CMK (cell line): ENCODE results near the gene RPL19.

Experiments used
- DNase-seq: peaks from one replicate; pipeline ENCODE4 v3.0.0-alpha.2; 2010; ENCODE audit warnings: low read depth

RPL19 gene

GRCh38 chr17:39224778-39225307, 24.8 kb downstream of the RPL19 start:
- no peak for DNase-seq

- DNase-seq, result no peak
Observed at GRCh38 chr17:39225308-39225958, 25.4 kb downstream of the RPL19 start, which contains the start of gene STAC2. Gene STAC2, minus strand, starts transcription at chr17:39225945. Its CDS starts 443 bp downstream, at chr17:39225502.

GRCh38 chr17:39225959-39226683, 26.0 kb downstream of the RPL19 start:
- no peak for DNase-seq

- no peak for DNase-seq
Observed at GRCh38 chr17:39227364-39227919, 27.4 kb downstream of the RPL19 start.

- no peak for DNase-seq
Observed at GRCh38 chr17:39229274-39229913, 29.3 kb downstream of the RPL19 start.

GRCh38 chr17:39230361-39230760, 30.3 kb downstream of the RPL19 start:
- DNase-seq, result no peak

- DNase-seq, result no peak
Observed at GRCh38 chr17:39231091-39231561, 31.0 kb downstream of the RPL19 start.

- no peak for DNase-seq
Observed at GRCh38 chr17:39231591-39232551, 31.8 kb downstream of the RPL19 start.

GRCh38 chr17:39235555-39236449, 35.7 kb downstream of the RPL19 start:
- peak; percentile 51 for DNase-seq

- no peak for DNase-seq
Observed at GRCh38 chr17:39236450-39236927, 36.4 kb downstream of the RPL19 start.

- DNase-seq, result no peak
Observed at GRCh38 chr17:39236981-39237441, 36.9 kb downstream of the RPL19 start.

- no peak for DNase-seq
Observed at GRCh38 chr17:39237586-39237985, 37.5 kb downstream of the RPL19 start.

- DNase-seq, result no peak
Observed at GRCh38 chr17:39238311-39238972, 38.4 kb downstream of the RPL19 start.

GRCh38 chr17:39239640-39240314, 39.7 kb downstream of the RPL19 start:
- no peak for DNase-seq

GRCh38 chr17:39240631-39241030, 40.5 kb downstream of the RPL19 start:
- DNase-seq, result no peak

GRCh38 chr17:39243155-39243554, 43.1 kb downstream of the RPL19 start:
- DNase-seq, result no peak

GRCh38 chr17:39244016-39244599, 44.0 kb downstream of the RPL19 start:
- DNase-seq, result peak; percentile 58
